HepG2 (cell line): ENCODE results near the gene RIF1. TPM values are rescaled to one million over a fixed set of nuclear protein-coding genes. Genes with fewer than 3 reads are reported as not detected.

Source experiments
- ADNP ChIP-seq: sonication (generic); formaldehyde crosslinking; IDR thresholded peaks from 2 replicates; pipeline ENCODE4 v1.4.0; 2020; ENCODE audit warnings: missing genetic modification reagents
- CBFB ChIP-seq: sonication (generic); formaldehyde crosslinking; IDR thresholded peaks from 2 replicates; pipeline ENCODE4 v1.4.0; 2020; ENCODE audit warnings: missing genetic modification reagents
- ELF3 ChIP-seq: IDR thresholded peaks from 2 replicates; pipeline ENCODE4 v1.6.1; 2016; ENCODE audit warnings: missing genetic modification reagents, missing compliant biosample characterization
- HNRNPUL1 ChIP-seq: fragments of 200-400 bp; formaldehyde crosslinking; IDR thresholded peaks from 2 replicates; pipeline ENCODE4 v1.6.1; 2017; ENCODE audit warnings: low read depth, mild to moderate bottlenecking, low read length, moderate library complexity
- IRF2 ChIP-seq: IDR thresholded peaks from 2 replicates; pipeline ENCODE4 v1.6.1; 2018; ENCODE audit warnings: missing genetic modification reagents, missing compliant biosample characterization
- PHF5A ChIP-seq: IDR thresholded peaks from one replicate; pipeline ENCODE4 v1.6.1; 2018; ENCODE audit warnings: low read depth, missing genetic modification reagents; ENCODE audit not compliant: unreplicated experiment
- SALL2 ChIP-seq: sonication (generic); formaldehyde crosslinking; IDR thresholded peaks from 2 replicates; pipeline ENCODE4 v1.8.1; 2023; ENCODE audit warnings: mild to moderate bottlenecking, missing genetic modification reagents, inconsistent platforms
- ZKSCAN1 ChIP-seq: fragments of 150-350 bp; IDR thresholded peaks from 2 replicates; pipeline ENCODE4 v1.6.1; 2014; ENCODE audit warnings: low read length
- ZNF570 ChIP-seq: sonication (generic); formaldehyde crosslinking; IDR thresholded peaks from 2 replicates; pipeline ENCODE4 v1.4.0; 2020; ENCODE audit warnings: mild to moderate bottlenecking, missing genetic modification reagents, borderline replicate concordance
- ZNF891 ChIP-seq: sonication (generic); formaldehyde crosslinking; IDR thresholded peaks from 2 replicates; pipeline ENCODE4 v1.5.0; 2020; ENCODE audit warnings: mild to moderate bottlenecking, missing genetic modification reagents
- polyA plus RNA-seq, 8 experiments: library from polyadenylated mRNA; depleted of rRNA in 3 of 8; stranded (reverse) in 7 of 8; unstranded in 1 of 8; fragments of >200 nt; fragmentation: Illumina TruSeq in 4 of 8; extraction: Trizol in 4 of 8; gene quantifications; 2 replicates each; pipeline versions ENCODE4 v1.2.1 to v1.2.3, GENCODE V29; 2011 to 2016; ENCODE audit warnings: low read depth in 4 of 8, missing spikeins in 1 of 8, mixed read lengths in 1 of 8; ENCODE audit not compliant: insufficient read depth in 1 of 8
- total RNA-seq, 5 experiments: library from RNA; depleted of rRNA; stranded (reverse); fragments of >200 nt; fragmentation: Illumina TruSeq; extraction: Trizol; gene quantifications; 2 replicates each; pipeline ENCODE4 v1.2.3, GENCODE V29; 2016; ENCODE audit warnings: low read depth in 1 of 5
- TF ChIP-seq, protein P1 (sequence below): sonication (generic); formaldehyde crosslinking; IDR thresholded peaks from 2 replicates; pipeline ENCODE4 v1.4.0; 2020; ENCODE audit warnings: mild to moderate bottlenecking, missing genetic modification reagents, borderline replicate concordance
- TF ChIP-seq, protein P2 (sequence below): sonication (generic); formaldehyde crosslinking; IDR thresholded peaks from 2 replicates; pipeline ENCODE4 v1.5.0; 2020; ENCODE audit warnings: missing genetic modification reagents, mild to moderate bottlenecking, borderline replicate concordance
- TF ChIP-seq, protein P3 (sequence below): sonication (generic); formaldehyde crosslinking; IDR thresholded peaks from 2 replicates; pipeline ENCODE4 v1.5.1; 2020; ENCODE audit warnings: missing genetic modification reagents, mild to moderate bottlenecking, borderline replicate concordance
- TF ChIP-seq, protein P4 (sequence below): sonication (generic); formaldehyde crosslinking; IDR thresholded peaks from 2 replicates; pipeline ENCODE4 v1.4.0; 2020; ENCODE audit warnings: missing genetic modification reagents, borderline replicate concordance

The RIF1 gene
- total and polyA plus RNA-seq, 2 of the 13 experiments (the other 11 are each of a cell fraction or from before 2014, with no cell fraction given): 12.1 to 73.6 TPM

DNA sequence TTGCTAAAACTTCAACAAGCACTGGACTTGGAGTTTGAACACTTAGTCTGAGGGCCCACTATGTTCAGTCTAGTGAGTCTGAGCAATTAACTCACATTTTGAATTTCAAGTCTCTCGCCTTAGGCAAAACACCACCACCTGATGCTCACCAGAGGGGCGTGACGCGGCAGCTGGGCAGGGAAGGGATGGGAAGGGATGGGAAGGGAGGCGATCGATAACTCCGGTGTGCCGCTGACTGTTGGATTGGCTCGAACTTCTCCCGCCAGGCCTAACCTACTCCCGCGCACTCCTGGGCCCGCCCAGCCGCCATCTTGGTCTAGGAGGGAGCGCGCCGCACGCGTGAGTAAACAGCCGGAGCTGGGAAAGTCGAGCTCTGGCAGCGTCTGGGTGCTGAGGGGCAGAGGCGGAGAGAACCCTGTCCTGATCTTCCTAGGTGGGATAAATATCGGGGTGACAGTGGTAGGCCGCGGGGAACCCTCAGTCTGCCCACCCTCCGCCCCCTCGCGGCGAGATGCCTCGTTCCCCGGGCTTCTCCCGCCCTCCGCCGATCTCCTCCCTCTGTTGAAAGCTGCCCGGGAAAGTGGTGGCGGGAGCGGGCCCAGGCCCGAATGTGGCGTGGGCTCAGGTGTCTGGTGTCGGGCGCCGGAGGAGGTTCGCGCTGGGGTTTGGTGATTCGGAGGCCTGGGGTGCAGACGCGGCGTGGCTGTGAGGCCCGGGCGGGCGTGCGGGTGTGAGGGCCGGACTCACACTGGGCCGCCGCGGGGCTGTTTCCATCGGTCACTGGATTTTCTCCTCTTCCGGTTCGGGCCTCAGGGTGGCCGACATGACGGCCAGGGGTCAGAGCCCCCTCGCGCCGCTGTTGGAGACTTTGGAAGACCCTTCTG lies at the start of gene RIF1 (continued):
- TF ChIP-seq, protein P1, sequence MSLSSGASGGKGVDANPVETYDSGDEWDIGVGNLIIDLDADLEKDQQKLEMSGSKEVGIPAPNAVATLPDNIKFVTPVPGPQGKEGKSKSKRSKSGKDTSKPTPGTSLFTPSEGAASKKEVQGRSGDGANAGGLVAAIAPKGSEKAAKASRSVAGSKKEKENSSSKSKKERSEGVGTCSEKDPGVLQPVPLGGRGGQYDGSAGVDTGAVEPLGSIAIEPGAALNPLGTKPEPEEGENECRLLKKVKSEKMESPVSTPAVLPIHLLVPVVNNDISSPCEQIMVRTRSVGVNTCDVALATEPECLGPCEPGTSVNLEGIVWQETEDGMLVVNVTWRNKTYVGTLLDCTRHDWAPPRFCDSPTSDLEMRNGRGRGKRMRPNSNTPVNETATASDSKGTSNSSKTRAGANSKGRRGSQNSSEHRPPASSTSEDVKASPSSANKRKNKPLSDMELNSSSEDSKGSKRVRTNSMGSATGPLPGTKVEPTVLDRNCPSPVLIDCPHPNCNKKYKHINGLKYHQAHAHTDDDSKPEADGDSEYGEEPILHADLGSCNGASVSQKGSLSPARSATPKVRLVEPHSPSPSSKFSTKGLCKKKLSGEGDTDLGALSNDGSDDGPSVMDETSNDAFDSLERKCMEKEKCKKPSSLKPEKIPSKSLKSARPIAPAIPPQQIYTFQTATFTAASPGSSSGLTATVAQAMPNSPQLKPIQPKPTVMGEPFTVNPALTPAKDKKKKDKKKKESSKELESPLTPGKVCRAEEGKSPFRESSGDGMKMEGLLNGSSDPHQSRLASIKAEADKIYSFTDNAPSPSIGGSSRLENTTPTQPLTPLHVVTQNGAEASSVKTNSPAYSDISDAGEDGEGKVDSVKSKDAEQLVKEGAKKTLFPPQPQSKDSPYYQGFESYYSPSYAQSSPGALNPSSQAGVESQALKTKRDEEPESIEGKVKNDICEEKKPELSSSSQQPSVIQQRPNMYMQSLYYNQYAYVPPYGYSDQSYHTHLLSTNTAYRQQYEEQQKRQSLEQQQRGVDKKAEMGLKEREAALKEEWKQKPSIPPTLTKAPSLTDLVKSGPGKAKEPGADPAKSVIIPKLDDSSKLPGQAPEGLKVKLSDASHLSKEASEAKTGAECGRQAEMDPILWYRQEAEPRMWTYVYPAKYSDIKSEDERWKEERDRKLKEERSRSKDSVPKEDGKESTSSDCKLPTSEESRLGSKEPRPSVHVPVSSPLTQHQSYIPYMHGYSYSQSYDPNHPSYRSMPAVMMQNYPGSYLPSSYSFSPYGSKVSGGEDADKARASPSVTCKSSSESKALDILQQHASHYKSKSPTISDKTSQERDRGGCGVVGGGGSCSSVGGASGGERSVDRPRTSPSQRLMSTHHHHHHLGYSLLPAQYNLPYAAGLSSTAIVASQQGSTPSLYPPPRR (CRISPR knock-in tag): peak; percentile 72
- TF ChIP-seq, protein P2, sequence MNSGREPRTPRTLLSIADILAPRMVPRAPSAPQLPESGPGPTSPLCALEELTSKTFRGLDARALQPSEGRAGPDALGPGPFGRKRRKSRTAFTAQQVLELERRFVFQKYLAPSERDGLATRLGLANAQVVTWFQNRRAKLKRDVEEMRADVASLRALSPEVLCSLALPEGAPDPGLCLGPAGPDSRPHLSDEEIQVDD (CRISPR knock-in tag): no peak
- TF ChIP-seq ZNF891 (CRISPR knock-in tag) (peak; percentile 83; the same call in 1 of the 2 replicates), PHF5A (CRISPR knock-in tag) (no peak), HNRNPUL1 (0 out of 2 replicates have a peak, but pooled peaks have one; percentile 83), ADNP (CRISPR knock-in tag) (no peak), ZKSCAN1 (peak; percentile 74), IRF2 (CRISPR knock-in tag) (peak; percentile 51), ELF3 (peak; percentile 60; the same call in 1 of the 2 replicates), SALL2 (CRISPR knock-in tag) (peak; percentile 98), ZNF570 (CRISPR knock-in tag) (no peak), CBFB (CRISPR knock-in tag) (peak; percentile 79; the same call in 1 of the 2 replicates)
- TF ChIP-seq, protein P3, sequence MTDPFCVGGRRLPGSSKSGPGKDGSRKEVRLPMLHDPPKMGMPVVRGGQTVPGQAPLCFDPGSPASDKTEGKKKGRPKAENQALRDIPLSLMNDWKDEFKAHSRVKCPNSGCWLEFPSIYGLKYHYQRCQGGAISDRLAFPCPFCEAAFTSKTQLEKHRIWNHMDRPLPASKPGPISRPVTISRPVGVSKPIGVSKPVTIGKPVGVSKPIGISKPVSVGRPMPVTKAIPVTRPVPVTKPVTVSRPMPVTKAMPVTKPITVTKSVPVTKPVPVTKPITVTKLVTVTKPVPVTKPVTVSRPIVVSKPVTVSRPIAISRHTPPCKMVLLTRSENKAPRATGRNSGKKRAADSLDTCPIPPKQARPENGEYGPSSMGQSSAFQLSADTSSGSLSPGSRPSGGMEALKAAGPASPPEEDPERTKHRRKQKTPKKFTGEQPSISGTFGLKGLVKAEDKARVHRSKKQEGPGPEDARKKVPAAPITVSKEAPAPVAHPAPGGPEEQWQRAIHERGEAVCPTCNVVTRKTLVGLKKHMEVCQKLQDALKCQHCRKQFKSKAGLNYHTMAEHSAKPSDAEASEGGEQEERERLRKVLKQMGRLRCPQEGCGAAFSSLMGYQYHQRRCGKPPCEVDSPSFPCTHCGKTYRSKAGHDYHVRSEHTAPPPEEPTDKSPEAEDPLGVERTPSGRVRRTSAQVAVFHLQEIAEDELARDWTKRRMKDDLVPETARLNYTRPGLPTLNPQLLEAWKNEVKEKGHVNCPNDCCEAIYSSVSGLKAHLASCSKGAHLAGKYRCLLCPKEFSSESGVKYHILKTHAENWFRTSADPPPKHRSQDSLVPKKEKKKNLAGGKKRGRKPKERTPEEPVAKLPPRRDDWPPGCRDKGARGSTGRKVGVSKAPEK (CRISPR knock-in tag): no peak
- TF ChIP-seq, protein P4, sequence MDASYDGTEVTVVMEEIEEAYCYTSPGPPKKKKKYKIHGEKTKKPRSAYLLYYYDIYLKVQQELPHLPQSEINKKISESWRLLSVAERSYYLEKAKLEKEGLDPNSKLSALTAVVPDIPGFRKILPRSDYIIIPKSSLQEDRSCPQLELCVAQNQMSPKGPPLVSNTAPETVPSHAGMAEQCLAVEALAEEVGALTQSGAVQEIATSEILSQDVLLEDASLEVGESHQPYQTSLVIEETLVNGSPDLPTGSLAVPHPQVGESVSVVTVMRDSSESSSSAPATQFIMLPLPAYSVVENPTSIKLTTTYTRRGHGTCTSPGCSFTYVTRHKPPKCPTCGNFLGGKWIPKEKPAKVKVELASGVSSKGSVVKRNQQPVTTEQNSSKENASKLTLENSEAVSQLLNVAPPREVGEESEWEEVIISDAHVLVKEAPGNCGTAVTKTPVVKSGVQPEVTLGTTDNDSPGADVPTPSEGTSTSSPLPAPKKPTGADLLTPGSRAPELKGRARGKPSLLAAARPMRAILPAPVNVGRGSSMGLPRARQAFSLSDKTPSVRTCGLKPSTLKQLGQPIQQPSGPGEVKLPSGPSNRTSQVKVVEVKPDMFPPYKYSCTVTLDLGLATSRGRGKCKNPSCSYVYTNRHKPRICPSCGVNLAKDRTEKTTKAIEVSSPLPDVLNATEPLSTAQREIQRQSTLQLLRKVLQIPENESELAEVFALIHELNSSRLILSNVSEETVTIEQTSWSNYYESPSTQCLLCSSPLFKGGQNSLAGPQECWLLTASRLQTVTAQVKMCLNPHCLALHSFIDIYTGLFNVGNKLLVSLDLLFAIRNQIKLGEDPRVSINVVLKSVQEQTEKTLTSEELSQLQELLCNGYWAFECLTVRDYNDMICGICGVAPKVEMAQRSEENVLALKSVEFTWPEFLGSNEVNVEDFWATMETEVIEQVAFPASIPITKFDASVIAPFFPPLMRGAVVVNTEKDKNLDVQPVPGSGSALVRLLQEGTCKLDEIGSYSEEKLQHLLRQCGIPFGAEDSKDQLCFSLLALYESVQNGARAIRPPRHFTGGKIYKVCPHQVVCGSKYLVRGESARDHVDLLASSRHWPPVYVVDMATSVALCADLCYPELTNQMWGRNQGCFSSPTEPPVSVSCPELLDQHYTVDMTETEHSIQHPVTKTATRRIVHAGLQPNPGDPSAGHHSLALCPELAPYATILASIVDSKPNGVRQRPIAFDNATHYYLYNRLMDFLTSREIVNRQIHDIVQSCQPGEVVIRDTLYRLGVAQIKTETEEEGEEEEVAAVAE (CRISPR knock-in tag): peak; percentile 41; the same call in 1 of the 2 replicates
